ENCODE measurements around the gene FDX1. TPM values are rescaled to one million over a fixed set of nuclear protein-coding genes. Genes with fewer than 3 reads are reported as not detected.
"Not testable (repeated sequence)": the region's sequence is repeated elsewhere in the genome, so short reads cannot be mapped to it uniquely, and the experiment has no call there.

FDX1 gene, protein sequence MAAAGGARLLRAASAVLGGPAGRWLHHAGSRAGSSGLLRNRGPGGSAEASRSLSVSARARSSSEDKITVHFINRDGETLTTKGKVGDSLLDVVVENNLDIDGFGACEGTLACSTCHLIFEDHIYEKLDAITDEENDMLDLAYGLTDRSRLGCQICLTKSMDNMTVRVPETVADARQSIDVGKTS
- total RNA-seq = 10 to 100 TPM; 10.0 to 10.5 TPM

DNA sequence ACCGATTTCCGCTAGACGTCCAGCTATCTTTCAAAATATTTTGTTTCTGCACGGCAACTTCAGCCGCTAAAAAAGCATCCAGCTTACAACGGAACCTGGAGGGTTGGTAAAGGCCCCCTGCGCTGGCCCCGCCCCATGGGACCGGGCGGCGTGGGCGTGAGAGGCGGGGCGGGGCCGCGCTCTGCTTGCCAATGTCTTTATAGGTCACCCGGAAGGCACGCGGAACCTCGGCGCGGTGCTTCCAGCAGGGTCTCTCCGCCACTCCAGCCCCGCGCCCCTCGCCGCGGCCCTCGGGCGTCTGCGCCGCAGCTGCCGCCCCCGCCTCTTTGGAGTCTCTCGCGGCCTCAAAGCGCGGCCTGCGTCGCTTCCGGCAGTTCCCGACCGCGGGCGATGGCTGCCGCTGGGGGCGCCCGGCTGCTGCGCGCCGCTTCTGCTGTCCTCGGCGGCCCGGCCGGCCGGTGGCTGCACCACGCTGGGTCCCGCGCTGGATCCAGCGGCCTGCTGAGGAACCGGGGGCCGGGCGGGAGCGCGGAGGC, at the start of gene FDX1:
TSS of gene FDX1 (plus strand) at position 218 of the 536 bp plus-strand sequence. CDS start at position 391, 173 bp downstream.
- H3K4me3 Mint-ChIP-seq = peak within 1 kb of the TSS; percentile 98
- peaks cover 5% of the 10 kb centered on the region for H3K36me3 Mint-ChIP-seq (ENCODE audit: low read depth)
- ATAC-seq = peak; percentile 91
- H3K4me1 Mint-ChIP-seq (ENCODE audit: low read depth) = peaks cover 38% of the 10 kb centered on the region
- CTCF ChIA-PET = interaction anchor here (0.7 to 8.0 kb wide), 32 partner anchors 8 to 801 kb away, joined by 3 to 100 read pairs (median 4); no protein-coding TSS in a partner anchor
- no peaks in the 10 kb centered on the region for H3K27me3 Mint-ChIP-seq (ENCODE audit: low read depth)
- H3K27ac Mint-ChIP-seq = peak within 1 kb of the TSS; percentile 97
- DNase-seq = peak; percentile 82
- POLR2A ChIA-PET = interaction anchor here (1.0 to 1.8 kb wide), 3 partner anchors 13 to 81 kb away, joined by 4 to 8 read pairs (median 5); no protein-coding TSS in a partner anchor
- H3K9me3 Mint-ChIP-seq (ENCODE audit: insufficient read depth) = no peaks in the 10 kb centered on the region

DNA sequence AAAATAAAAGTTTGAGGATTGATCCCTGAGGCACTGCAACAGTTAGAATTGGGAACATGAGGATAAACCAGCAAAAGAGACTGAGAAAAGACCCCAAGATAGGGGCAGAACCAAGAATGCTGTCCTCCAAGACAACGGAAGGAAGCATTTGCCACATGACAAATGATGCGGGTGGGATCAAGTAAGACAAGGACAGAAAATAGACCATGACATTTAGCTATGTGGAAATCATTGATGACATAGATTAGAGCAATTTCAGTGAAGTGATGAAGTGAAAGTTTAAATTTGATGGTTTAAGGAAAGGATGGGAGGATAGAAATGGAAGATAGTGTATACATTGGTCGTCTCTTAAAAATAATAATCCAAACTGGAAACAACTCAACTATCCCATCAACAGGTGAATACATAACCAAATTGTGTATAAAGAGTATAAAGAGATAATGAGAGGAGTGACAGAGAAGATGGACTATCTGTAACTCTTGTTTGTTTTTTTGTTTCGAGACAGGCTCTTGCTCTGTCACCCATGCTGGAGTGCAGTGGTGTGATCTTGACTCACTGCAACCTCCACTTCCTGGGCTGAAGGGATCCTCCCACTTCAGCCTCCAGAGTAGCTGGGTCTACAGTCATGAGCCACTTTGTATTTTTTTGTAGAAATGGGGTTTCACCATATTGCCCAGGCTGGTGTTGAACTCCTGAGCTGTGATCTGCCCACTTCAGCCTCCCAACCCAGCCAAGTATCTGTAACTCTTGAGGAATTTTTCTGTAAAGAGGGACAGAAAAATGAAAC, 48.7 kb upstream of the FDX1 start:
- POLR2A ChIA-PET = no interaction called here
- ATAC-seq = no peak

DNA sequence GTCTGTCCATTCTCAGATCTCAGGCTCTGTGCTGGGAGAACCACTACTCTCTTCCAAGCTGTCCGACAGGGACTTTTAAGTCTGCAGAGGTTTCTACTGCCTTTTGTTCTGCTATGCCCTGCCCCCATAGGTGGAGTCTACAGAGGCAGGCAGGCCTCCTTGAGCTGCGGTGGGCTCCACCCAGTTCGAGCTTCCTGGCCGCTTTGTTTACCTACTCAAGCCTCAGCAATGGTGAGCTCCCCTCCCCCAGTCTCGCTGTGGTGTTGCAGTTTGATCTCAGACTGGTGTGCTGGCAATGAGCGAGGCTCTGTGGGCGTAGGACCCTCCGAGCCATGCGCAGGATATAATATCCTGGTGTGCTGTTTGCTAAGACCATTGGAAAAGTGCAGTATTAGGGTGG, 41.5 kb upstream of the FDX1 start:
- CTCF ChIA-PET; H3K27me3 Mint-ChIP-seq (ENCODE audit: low read depth); DNase-seq; H3K4me1 Mint-ChIP-seq (ENCODE audit: low read depth); POLR2A ChIA-PET; ATAC-seq; H3K36me3 Mint-ChIP-seq (ENCODE audit: low read depth); H3K27ac Mint-ChIP-seq; H3K4me3 Mint-ChIP-seq; H3K9me3 Mint-ChIP-seq (ENCODE audit: insufficient read depth): not testable (repeated sequence)

More for the DNA sequence above, 48.7 kb upstream of the FDX1 start:
- Mint-ChIP-seq H3K4me1 (ENCODE audit: low read depth) (peaks cover 4% of the 10 kb centered on the region), H3K9me3 (ENCODE audit: insufficient read depth) (no peaks in the 10 kb centered on the region), H3K36me3 (ENCODE audit: low read depth) (no peaks in the 10 kb centered on the region), H3K27me3 (ENCODE audit: low read depth) (peaks cover 8% of the 10 kb centered on the region), H3K27ac (no peak overlapping the region), H3K4me3 (no peak overlapping the region)
- CTCF ChIA-PET = interaction anchor here (1.3 to 2.2 kb wide), 3 partner anchors 49 to 179 kb away, joined by 6 to 7 read pairs (median 6); partner anchors contain the start of gene FDX1
- no peak for DNase-seq

DNA sequence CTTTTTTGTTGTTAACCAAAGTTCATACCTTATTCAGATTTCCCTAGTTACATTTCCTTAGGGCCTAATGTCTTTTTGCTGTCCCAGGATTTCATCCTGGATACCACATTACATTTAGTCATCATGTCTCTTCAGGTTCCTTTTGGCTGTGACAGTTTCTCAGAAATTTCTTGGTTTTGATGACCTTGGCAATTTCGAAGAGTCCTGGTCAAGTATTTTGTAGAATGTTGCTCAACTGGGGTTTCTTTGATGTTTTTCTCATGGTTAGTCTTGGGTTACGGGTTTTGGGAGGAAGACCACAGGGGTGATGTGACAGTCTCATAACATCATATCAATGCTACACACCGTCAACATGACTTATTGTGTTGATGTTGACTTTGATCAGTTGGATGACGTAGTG, 39.8 kb upstream of the FDX1 start:
- POLR2A ChIA-PET = no interaction called here
- no peak for DNase-seq
- no peak for ATAC-seq
- Mint-ChIP-seq H3K4me3 (no peak overlapping the region), H3K4me1 (ENCODE audit: low read depth) (peaks cover 5% of the 10 kb centered on the region), H3K9me3 (ENCODE audit: insufficient read depth) (no peaks in the 10 kb centered on the region), H3K36me3 (ENCODE audit: low read depth) (no peaks in the 10 kb centered on the region), H3K27me3 (ENCODE audit: low read depth) (peaks cover 13% of the 10 kb centered on the region), H3K27ac (no peak overlapping the region)
- CTCF ChIA-PET = no interaction called here

DNA sequence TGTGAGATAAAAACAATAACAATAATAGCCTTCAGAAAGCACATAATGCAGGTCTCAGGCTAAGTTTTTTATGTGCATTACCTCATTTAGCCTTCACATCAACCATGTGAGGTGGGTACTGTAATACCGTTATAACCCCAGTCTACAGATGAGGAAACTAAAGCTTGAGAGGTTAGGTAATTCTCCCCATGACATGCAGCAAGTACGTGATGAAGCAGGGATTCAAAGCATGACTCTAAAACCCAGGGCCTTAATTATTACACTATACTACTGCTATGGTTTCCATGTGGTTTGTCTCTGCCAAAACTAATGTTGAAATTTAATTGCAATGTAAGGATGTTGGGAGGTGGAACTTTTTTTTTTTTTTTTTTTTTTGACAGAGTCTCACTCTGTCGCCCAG, 37.7 kb upstream of the FDX1 start:
- Mint-ChIP-seq H3K4me3 (no peak overlapping the region), H3K4me1 (ENCODE audit: low read depth) (peaks cover 5% of the 10 kb centered on the region), H3K27me3 (ENCODE audit: low read depth) (peaks cover 3% of the 10 kb centered on the region), H3K9me3 (ENCODE audit: insufficient read depth) (no peaks in the 10 kb centered on the region), H3K36me3 (ENCODE audit: low read depth) (no peaks in the 10 kb centered on the region), H3K27ac (no peak overlapping the region)
- ChIA-PET CTCF (no interaction called here), POLR2A (no interaction called here)
- no peak for ATAC-seq
- no peak for DNase-seq

DNA sequence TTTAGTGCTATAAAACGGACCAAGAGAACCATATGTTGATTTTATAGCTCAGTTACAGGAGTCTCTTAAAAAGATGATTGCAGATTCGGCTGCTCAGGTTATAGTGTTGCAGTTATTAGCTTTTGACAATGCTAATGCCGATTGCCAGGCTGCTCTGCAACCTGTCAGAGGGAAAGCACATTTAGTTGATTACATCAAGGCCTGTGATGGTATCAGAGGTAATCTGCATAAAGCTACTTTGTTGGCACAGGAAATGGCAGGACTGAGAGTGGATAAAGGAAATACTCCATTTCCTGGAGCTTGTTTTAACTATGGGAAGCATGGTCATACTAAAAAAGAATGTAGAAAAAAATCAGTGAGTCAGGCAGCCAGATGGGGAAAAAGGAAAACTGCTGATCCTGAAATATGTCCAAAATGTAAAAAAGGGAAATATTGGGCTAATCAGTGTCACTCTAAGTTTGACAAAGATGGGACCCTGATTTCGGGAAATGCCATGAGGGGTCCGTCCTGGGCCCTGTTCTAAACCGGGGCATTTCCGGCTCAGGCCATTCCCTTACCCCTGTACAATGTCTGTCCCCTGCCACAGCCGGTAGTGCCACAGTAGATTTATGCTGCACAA, 32.0 kb upstream of the FDX1 start:
- ATAC-seq; H3K9me3 Mint-ChIP-seq (ENCODE audit: insufficient read depth); H3K27ac Mint-ChIP-seq; H3K4me3 Mint-ChIP-seq; DNase-seq; CTCF ChIA-PET; H3K27me3 Mint-ChIP-seq (ENCODE audit: low read depth); POLR2A ChIA-PET; H3K4me1 Mint-ChIP-seq (ENCODE audit: low read depth); H3K36me3 Mint-ChIP-seq (ENCODE audit: low read depth): not testable (repeated sequence)

DNA sequence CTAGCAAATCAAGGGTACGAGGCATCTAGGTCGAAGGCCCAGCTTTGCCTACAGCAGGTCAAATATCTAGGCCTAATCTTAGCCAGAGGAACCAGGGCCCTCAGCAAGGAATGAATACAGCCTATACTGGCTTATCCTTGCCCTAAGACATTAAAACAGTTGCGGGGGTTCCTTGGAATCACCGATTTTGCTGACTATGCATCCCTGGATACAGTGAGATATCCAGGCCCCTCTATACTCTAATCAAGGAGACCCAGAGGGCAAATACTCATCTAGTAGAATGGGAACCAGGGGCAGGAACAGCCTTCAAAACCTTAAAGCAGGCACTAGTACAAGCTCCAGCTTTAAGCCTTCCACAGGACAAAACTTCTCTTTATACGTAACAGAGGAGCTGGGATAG, 26.2 kb upstream of the FDX1 start:
- H3K27me3 Mint-ChIP-seq (ENCODE audit: low read depth); H3K36me3 Mint-ChIP-seq (ENCODE audit: low read depth); H3K9me3 Mint-ChIP-seq (ENCODE audit: insufficient read depth); CTCF ChIA-PET; DNase-seq; H3K27ac Mint-ChIP-seq; H3K4me1 Mint-ChIP-seq (ENCODE audit: low read depth); POLR2A ChIA-PET; H3K4me3 Mint-ChIP-seq; ATAC-seq: not testable (repeated sequence)

DNA sequence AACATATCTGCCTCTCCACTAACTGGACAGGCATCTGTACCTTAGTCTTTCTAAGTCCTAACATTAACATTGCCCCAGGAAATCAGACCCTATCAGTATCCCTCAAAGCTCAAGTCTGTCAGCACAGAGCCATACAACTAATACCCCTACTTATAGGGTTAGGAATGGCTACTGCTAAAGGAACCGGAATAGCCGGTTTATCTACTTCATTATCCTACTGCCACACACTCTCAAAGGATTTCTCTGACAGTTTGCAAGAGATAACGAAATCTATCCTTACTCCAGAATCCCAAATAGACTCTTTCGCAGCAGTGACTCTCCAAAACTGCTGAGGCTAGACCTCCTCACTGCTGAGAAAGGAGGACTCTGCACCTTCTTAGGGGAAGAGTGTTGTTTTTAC, 24.1 kb upstream of the FDX1 start:
- POLR2A ChIA-PET; H3K9me3 Mint-ChIP-seq (ENCODE audit: insufficient read depth); H3K4me3 Mint-ChIP-seq; H3K27ac Mint-ChIP-seq; DNase-seq; ATAC-seq; H3K4me1 Mint-ChIP-seq (ENCODE audit: low read depth); H3K36me3 Mint-ChIP-seq (ENCODE audit: low read depth); CTCF ChIA-PET; H3K27me3 Mint-ChIP-seq (ENCODE audit: low read depth): not testable (repeated sequence)

DNA sequence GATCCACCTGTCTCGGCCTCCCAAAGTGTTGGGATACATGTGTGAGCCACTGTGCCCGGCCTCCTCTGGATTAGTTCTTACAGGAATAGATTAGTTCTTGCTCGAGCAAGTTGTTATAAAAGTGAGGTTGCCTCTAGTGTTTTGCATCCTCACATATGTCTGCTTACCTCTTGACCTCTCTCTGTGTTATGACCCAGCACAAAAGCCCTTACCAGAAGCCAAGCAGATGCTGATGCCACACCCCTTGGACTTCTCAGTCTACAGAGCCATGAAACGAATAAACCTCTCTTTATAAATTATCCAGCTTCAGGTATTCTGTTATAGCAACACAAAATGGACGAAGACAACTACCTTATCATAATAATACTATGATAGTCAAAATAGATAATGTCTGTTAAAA, 22.4 kb upstream of the FDX1 start:
- ChIA-PET CTCF (interaction anchor here (1.1 kb wide), 1 partner anchor 206 kb away, joined by 3 read pairs; no protein-coding TSS in a partner anchor), POLR2A (no interaction called here)
- Mint-ChIP-seq H3K4me1 (ENCODE audit: low read depth) (no peaks in the 10 kb centered on the region), H3K4me3 (no peak overlapping the region), H3K27me3 (ENCODE audit: low read depth) (peaks cover 7% of the 10 kb centered on the region), H3K9me3 (ENCODE audit: insufficient read depth) (no peaks in the 10 kb centered on the region), H3K27ac (no peak overlapping the region), H3K36me3 (ENCODE audit: low read depth) (no peaks in the 10 kb centered on the region)
- ATAC-seq (no peak), DNase-seq (no peak)

DNA sequence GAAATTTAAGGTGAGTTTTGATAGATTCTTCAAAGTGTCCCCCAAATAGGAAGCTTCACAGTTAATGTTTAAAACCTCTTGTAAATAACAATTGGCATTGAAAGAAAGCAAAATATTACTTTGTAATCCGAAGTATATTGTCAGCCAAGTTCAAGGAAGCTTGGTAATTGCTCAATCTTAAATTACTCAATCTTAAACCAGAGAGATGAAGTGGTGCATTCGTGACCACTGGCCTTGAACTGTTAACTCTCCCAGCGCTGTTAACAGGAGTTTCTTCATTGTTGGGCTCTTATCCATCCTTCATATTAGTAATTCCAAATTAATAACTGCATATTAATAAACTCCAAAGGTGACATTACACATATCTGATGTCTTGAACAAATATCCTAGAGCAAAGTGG, 20.6 kb upstream of the FDX1 start:
- Mint-ChIP-seq H3K27ac (no peak overlapping the region), H3K9me3 (ENCODE audit: insufficient read depth) (no peaks in the 10 kb centered on the region), H3K36me3 (ENCODE audit: low read depth) (no peaks in the 10 kb centered on the region), H3K4me3 (no peak overlapping the region), H3K4me1 (ENCODE audit: low read depth) (no peaks in the 10 kb centered on the region), H3K27me3 (ENCODE audit: low read depth) (peaks cover 7% of the 10 kb centered on the region)
- ChIA-PET CTCF (interaction anchor here (1.6 kb wide), 1 partner anchor 20 kb away, joined by 7 read pairs; no protein-coding TSS in a partner anchor), POLR2A (no interaction called here)
- ATAC-seq = no peak
- DNase-seq = no peak

DNA sequence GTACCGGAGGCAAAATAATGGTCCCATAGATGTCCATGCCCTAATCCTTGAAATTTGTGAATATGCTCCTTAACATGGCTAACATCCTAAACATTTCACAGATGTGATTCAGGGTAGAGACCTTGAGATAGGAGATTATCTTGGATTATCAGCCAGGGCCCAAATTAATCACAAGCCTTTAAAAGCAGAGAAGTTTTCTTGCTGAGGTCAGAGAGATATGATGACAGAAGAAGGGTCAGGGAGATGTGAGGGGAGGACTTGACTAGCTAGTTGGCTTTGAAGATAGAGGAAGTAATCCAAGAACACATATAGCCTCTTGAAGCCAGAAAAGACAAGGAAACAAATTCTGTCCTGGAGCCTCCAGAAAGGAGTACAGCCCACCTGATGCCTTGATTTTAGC, 19.1 kb upstream of the FDX1 start:
- Mint-ChIP-seq H3K4me3 (no peak overlapping the region), H3K36me3 (ENCODE audit: low read depth) (no peaks in the 10 kb centered on the region), H3K27ac (no peak overlapping the region), H3K9me3 (ENCODE audit: insufficient read depth) (no peaks in the 10 kb centered on the region), H3K4me1 (ENCODE audit: low read depth) (no peaks in the 10 kb centered on the region), H3K27me3 (ENCODE audit: low read depth) (peaks cover 7% of the 10 kb centered on the region)
- POLR2A ChIA-PET = no interaction called here
- ATAC-seq = no peak
- CTCF ChIA-PET = no interaction called here
- no peak for DNase-seq

DNA sequence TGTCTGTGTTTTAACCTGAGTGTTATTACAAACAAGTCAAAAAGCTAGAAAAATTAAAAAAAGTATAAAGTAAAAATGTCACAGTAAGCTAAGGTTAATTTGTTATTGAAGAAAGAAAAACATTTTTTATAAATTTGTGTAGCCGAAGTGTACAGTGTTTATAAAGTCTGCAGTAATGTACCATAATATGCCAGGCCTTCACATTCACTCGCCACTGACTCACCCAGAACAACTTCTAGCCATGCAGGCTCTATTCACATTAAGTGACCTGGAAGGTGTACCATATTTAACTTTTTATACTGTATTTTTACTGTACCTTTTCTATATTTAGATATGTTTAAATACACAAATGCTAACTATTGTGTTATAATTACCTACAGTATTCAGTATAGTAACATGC, 14.7 kb upstream of the FDX1 start:
- H3K4me3 Mint-ChIP-seq = no peak overlapping the region
- H3K9me3 Mint-ChIP-seq (ENCODE audit: insufficient read depth) = no peaks in the 10 kb centered on the region
- DNase-seq (no peak), ATAC-seq (no peak)
- H3K4me1 Mint-ChIP-seq (ENCODE audit: low read depth) = no peaks in the 10 kb centered on the region
- POLR2A ChIA-PET = no interaction called here
- CTCF ChIA-PET = interaction anchor here (1.3 to 2.6 kb wide), 3 partner anchors 11 to 38 kb away, joined by 3 to 10 read pairs (median 4); partner anchors contain the start of gene FDX1
- no peak overlapping the region for H3K27ac Mint-ChIP-seq
- no peaks in the 10 kb centered on the region for H3K36me3 Mint-ChIP-seq (ENCODE audit: low read depth)
- H3K27me3 Mint-ChIP-seq (ENCODE audit: low read depth) = no peaks in the 10 kb centered on the region
